ENCODE results near the gene RNASE1.

DNA sequence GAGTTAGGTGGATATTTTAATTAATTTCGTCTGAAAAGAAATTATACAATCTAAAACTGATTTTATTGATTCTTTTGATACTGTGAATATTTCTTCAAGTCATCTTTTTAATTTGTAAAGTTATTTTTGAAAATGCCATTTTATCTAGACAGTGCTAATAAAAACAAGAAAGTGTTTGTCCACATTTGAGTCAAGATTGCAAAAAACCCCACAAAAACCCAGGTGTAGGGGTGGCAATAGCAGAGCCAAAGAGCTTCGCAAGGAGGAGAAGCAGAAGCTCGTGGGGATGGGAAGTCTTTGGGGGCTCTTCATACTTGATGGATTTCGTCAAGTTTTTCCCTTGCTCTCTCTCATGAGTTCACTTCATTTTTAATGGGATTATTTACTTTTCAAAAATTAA is 15.6 kb downstream of the RNASE1 start:
- TF ChIP-seq HDAC2 (IDR thresholded peaks at IDR 0.05), result no peak
- TF ChIP-seq, protein P1, sequence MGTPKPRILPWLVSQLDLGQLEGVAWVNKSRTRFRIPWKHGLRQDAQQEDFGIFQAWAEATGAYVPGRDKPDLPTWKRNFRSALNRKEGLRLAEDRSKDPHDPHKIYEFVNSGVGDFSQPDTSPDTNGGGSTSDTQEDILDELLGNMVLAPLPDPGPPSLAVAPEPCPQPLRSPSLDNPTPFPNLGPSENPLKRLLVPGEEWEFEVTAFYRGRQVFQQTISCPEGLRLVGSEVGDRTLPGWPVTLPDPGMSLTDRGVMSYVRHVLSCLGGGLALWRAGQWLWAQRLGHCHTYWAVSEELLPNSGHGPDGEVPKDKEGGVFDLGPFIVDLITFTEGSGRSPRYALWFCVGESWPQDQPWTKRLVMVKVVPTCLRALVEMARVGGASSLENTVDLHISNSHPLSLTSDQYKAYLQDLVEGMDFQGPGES (IDR thresholded peaks at IDR 0.05), result no peak
- no peak for TF ChIP-seq RCOR1 (conservative IDR thresholded peaks at IDR 0.05; ENCODE audit: low read depth, low read length)

All from GM12878 (cell line).